HEK293 (cell line): ENCODE results near the gene FCHO1.

Experiments used
- CTCF ChIA-PET: fragments of 350-600 bp; formaldehyde crosslinking; extraction: SDS; loops from one replicate; lab custom pipeline; 2021; ENCODE audit warnings: antibody characterized with exemption; lab: Yijun Ruan, JAX
- POLR2A ChIA-PET: fragments of 300-600 bp; formaldehyde crosslinking; extraction: SDS; loops from one replicate; lab custom pipeline; 2020; ENCODE audit warnings: antibody characterized with exemption, inconsistent platforms; lab: Yijun Ruan, JAX
- H3K27ac ChIP-seq: fragments of 200-500 bp; sonication (Bioruptor generic); 2 replicates; pipeline ENCODE4 v1.5.1; 2014; ENCODE audit warnings: low read depth, low read length, control low read depth, inconsistent platforms; ENCODE audit errors: extremely low read depth
- H3K36me3 ChIP-seq, 2 experiments: fragments of 200-500 bp in 1 of 2; sonication (Bioruptor generic) in 1 of 2; 1 replicate in 1 of 2; 2 replicates in 1 of 2; pipeline ENCODE4 v1.5.1; 2014 to 2017; ENCODE audit warnings: inconsistent platforms in 2 of 2, low read length in 2 of 2; ENCODE audit not compliant: control insufficient read depth in 2 of 2, insufficient read depth in 1 of 2
- H3K4me1 ChIP-seq: fragments of 200-500 bp; sonication (Bioruptor generic); 2 replicates; pipeline ENCODE4 v1.5.1; 2014; ENCODE audit warnings: mild to moderate bottlenecking, low read length, inconsistent platforms; ENCODE audit not compliant: control insufficient read depth, insufficient read depth
- H3K4me3 ChIP-seq: 2 replicates; pipeline ENCODE4 v1.5.1; 2011; ENCODE audit warnings: low read depth, mild to moderate bottlenecking, control low read depth, low read length, moderate library complexity
- H3K9me3 ChIP-seq: fragments of 200-500 bp; sonication (Bioruptor generic); 2 replicates; pipeline ENCODE4 v1.5.1; 2014; ENCODE audit warnings: low read depth, low read length, inconsistent platforms; ENCODE audit not compliant: control insufficient read depth, insufficient read depth
- EGR2 ChIP-seq: fragments of 450-650 bp; formaldehyde crosslinking; IDR thresholded peaks from 2 replicates; pipeline ENCODE4 v1.5.1; 2016; ENCODE audit warnings: low read depth, missing biosample characterization, missing genetic modification characterization
- FEZF1 ChIP-seq: fragments of 450-650 bp; formaldehyde crosslinking; IDR thresholded peaks from 2 replicates; pipeline ENCODE4 v1.5.1; 2016; ENCODE audit warnings: missing biosample characterization, missing genetic modification characterization
- HOXA7 ChIP-seq: sonication (generic); formaldehyde crosslinking; IDR thresholded peaks from 2 replicates; pipeline ENCODE4 v1.8.1; 2022; ENCODE audit warnings: missing genetic modification reagents, borderline replicate concordance
- MYNN ChIP-seq: fragments of 450-650 bp; formaldehyde crosslinking; IDR thresholded peaks from 2 replicates; pipeline ENCODE4 v1.5.1; 2016; ENCODE audit warnings: missing biosample characterization, missing genetic modification characterization, borderline replicate concordance
- PATZ1 ChIP-seq: fragments of 450-650 bp; formaldehyde crosslinking; IDR thresholded peaks from 2 replicates; pipeline ENCODE4 v1.5.1; 2016; ENCODE audit warnings: missing biosample characterization, missing genetic modification characterization
- PRDM10 ChIP-seq: fragments of 450-650 bp; formaldehyde crosslinking; IDR thresholded peaks from 2 replicates; pipeline ENCODE4 v1.5.1; 2016; ENCODE audit warnings: missing biosample characterization, missing genetic modification characterization
- REST ChIP-seq: fragments of 450-650 bp; formaldehyde crosslinking; IDR thresholded peaks from 2 replicates; pipeline ENCODE4 v1.5.1; 2016; ENCODE audit warnings: missing biosample characterization, missing genetic modification characterization
- SP2 ChIP-seq: fragments of 450-650 bp; formaldehyde crosslinking; IDR thresholded peaks from 2 replicates; pipeline ENCODE4 v1.5.1; 2016; ENCODE audit warnings: missing biosample characterization, missing genetic modification characterization
- ZBTB48 ChIP-seq: fragments of 450-650 bp; formaldehyde crosslinking; IDR thresholded peaks from 2 replicates; pipeline ENCODE4 v1.5.1; 2016; ENCODE audit warnings: missing biosample characterization, missing genetic modification characterization
- ZFHX2 ChIP-seq: fragments of 450-650 bp; formaldehyde crosslinking; conservative IDR thresholded peaks from 2 replicates; pipeline ENCODE4 v1.5.1; 2016; ENCODE audit warnings: missing biosample characterization, missing genetic modification characterization
- ZNF138 ChIP-seq: fragments of 450-650 bp; formaldehyde crosslinking; IDR thresholded peaks from 2 replicates; pipeline ENCODE4 v1.5.1; 2016; ENCODE audit warnings: missing biosample characterization, missing genetic modification characterization, borderline replicate concordance
- ZNF146 ChIP-seq: fragments of 450-650 bp; formaldehyde crosslinking; IDR thresholded peaks from 2 replicates; pipeline ENCODE4 v1.5.1; 2016; ENCODE audit warnings: missing biosample characterization, missing genetic modification characterization
- ZNF324 ChIP-seq: fragments of 450-650 bp; formaldehyde crosslinking; IDR thresholded peaks from 2 replicates; pipeline ENCODE4 v1.5.1; 2016; ENCODE audit warnings: missing biosample characterization, missing genetic modification characterization
- ZNF501 ChIP-seq: fragments of 450-650 bp; formaldehyde crosslinking; IDR thresholded peaks from 2 replicates; pipeline ENCODE4 v1.5.1; 2016; ENCODE audit warnings: missing biosample characterization, missing genetic modification characterization
- ZNF701 ChIP-seq: fragments of 450-650 bp; formaldehyde crosslinking; IDR thresholded peaks from 2 replicates; pipeline ENCODE4 v1.5.1; 2016; ENCODE audit warnings: missing biosample characterization, missing genetic modification characterization
- ZNF76 ChIP-seq: fragments of 450-650 bp; formaldehyde crosslinking; IDR thresholded peaks from 2 replicates; pipeline ENCODE4; 2016; ENCODE audit warnings: low read depth, missing biosample characterization, missing genetic modification characterization, borderline replicate concordance
- ZNF768 ChIP-seq: fragments of 450-650 bp; formaldehyde crosslinking; IDR thresholded peaks from 2 replicates; pipeline ENCODE4 v1.5.1; 2018; ENCODE audit warnings: missing biosample characterization, mild to moderate bottlenecking, missing genetic modification characterization
- ZNF776 ChIP-seq: fragments of 450-650 bp; formaldehyde crosslinking; IDR thresholded peaks from 2 replicates; pipeline ENCODE4 v1.5.0; 2017; ENCODE audit warnings: missing biosample characterization, missing genetic modification characterization, borderline replicate concordance
- ZNF777 ChIP-seq: fragments of 450-650 bp; formaldehyde crosslinking; IDR thresholded peaks from 2 replicates; pipeline ENCODE4 v1.5.1; 2017; ENCODE audit warnings: missing biosample characterization, missing genetic modification characterization, borderline replicate concordance
- ZNF830 ChIP-seq: fragments of 450-650 bp; IDR thresholded peaks from 2 replicates; pipeline ENCODE4 v1.5.0; 2018; ENCODE audit warnings: missing biosample characterization, missing genetic modification characterization, low read depth, mild to moderate bottlenecking, moderate library complexity
- ZSCAN18 ChIP-seq: fragments of 450-650 bp; formaldehyde crosslinking; IDR thresholded peaks from 2 replicates; pipeline ENCODE4 v1.5.1; 2016; ENCODE audit warnings: missing biosample characterization, missing genetic modification characterization

FCHO1 gene

GRCh38 chr19:17734146-17734545 is 17.1 kb upstream of the FCHO1 start:
- CTCF ChIA-PET: no interaction called here
- no peaks in the 10 kb centered on the region for H3K9me3 ChIP-seq
- no peak overlapping the region for H3K27ac ChIP-seq
- no peak overlapping the region for H3K4me3 ChIP-seq
- no peak for TF ChIP-seq ZNF768 (tag by site-specific recombination)
- no peak for TF ChIP-seq FEZF1 (tag by site-specific recombination)
- TF ChIP-seq SP2 (tag by site-specific recombination): no peak
- no peak for TF ChIP-seq ZSCAN18 (tag by site-specific recombination)
- TF ChIP-seq ZBTB48: no peak
- no peak for TF ChIP-seq ZNF776 (tag by site-specific recombination)
- TF ChIP-seq MYNN (tag by site-specific recombination): no peak
- no peak for TF ChIP-seq ZNF830 (tag by site-specific recombination)
- no peak for TF ChIP-seq HOXA7
- no peak for TF ChIP-seq ZNF324
- peaks cover 26 to 64% of the 10 kb centered on the region in 2 experiments for H3K36me3 ChIP-seq
- POLR2A ChIA-PET: no interaction called here
- H3K4me1 ChIP-seq: no peaks in the 10 kb centered on the region; the same call in 1 of the 2 replicates

GRCh38 chr19:17735410-17735809 is 15.9 kb upstream of the FCHO1 start:
- TF ChIP-seq ZNF777 (tag by site-specific recombination) (no peak), ZFHX2 (tag by site-specific recombination) (peak; percentile 69), EGR2 (tag by site-specific recombination) (peak; percentile 67), ZNF76 (tag by site-specific recombination) (no peak), ZNF138 (tag by site-specific recombination) (no peak)
- Histone ChIP-seq H3K4me1 (no peaks in the 10 kb centered on the region; the same call in 1 of the 2 replicates), H3K9me3 (no peaks in the 10 kb centered on the region), H3K27ac (no peak overlapping the region), H3K4me3 (no peak overlapping the region), H3K36me3 (peaks cover 14 to 56% of the 10 kb centered on the region in 2 experiments)
- CTCF ChIA-PET: interaction anchor here (0.6 kb wide), 1 partner anchor 17 kb away, joined by 3 read pairs; no protein-coding TSS in a partner anchor
- POLR2A ChIA-PET: no interaction called here

GRCh38 chr19:17737690-17738153 is 13.6 kb upstream of the FCHO1 start:
- Histone ChIP-seq H3K27ac (no peak overlapping the region), H3K9me3 (no peaks in the 10 kb centered on the region), H3K36me3 (peaks cover 0 to 32% of the 10 kb centered on the region in 2 experiments; a peak in 2 of 3 replicates), H3K4me1 (no peaks in the 10 kb centered on the region; the same call in 1 of the 2 replicates), H3K4me3 (no peak overlapping the region)
- ChIA-PET POLR2A (interaction anchor here (0.7 to 0.9 kb wide), 3 partner anchors 17 to 55 kb away, joined by 3 to 13 read pairs (median 3); no protein-coding TSS in a partner anchor), CTCF (interaction anchor here (0.6 to 2.9 kb wide), 4 partner anchors 29 to 241 kb away, joined by 3 to 12 read pairs (median 4); no protein-coding TSS in a partner anchor)
- TF ChIP-seq PRDM10 (tag by site-specific recombination) (no peak), ZNF146 (tag by site-specific recombination) (no peak), ZNF501 (tag by site-specific recombination) (no peak), REST (tag by site-specific recombination) (no peak), ZNF701 (no peak), PATZ1 (tag by site-specific recombination) (0 out of 2 replicates have a peak, but pooled peaks have one; percentile 18)
